Spleen (tissue), 11 donors: ENCODE measurements around the gene WFDC13. TPM values are rescaled to one million over a fixed set of nuclear protein-coding genes. Genes with fewer than 3 reads are reported as not detected.

Source experiments
- DNase-seq: peaks from one replicate; pipeline ENCODE4 v3.0.0-alpha.2; 2020
- H3K27ac ChIP-seq, 8 donors: fragments of 200-600 bp; sonication (generic) in 7 of 8; 1 replicate in 4 of 8; 2 replicates in 4 of 8; pipeline versions ENCODE4 v1.5.0 to v1.8.0; 2016 to 2021; ENCODE audit warnings: inconsistent platforms in 4 of 8, mild to moderate bottlenecking in 4 of 8, moderate library complexity in 1 of 8
- H3K27me3 ChIP-seq, 7 donors: fragments of 200-600 bp; sonication (generic) in 6 of 7; replicated peaks in 1 of 7; 1 replicate in 4 of 7; 2 replicates in 3 of 7; pipeline versions ENCODE4 v1.5.0 to v1.8.0; 2016 to 2021; ENCODE audit warnings: inconsistent platforms in 3 of 7, mild to moderate bottlenecking in 1 of 7
- H3K36me3 ChIP-seq, 6 donors: fragments of 200-600 bp; sonication (generic) in 5 of 6; 1 replicate in 4 of 6; 2 replicates in 2 of 6; pipeline versions ENCODE4 v1.5.0 to v1.8.0; 2016 to 2021; ENCODE audit warnings: inconsistent platforms in 2 of 6
- H3K4me1 ChIP-seq, 6 donors: fragments of 200-600 bp; sonication (generic) in 5 of 6; 1 replicate in 3 of 6; 2 replicates in 3 of 6; pipeline versions ENCODE4 v1.5.0 to v1.8.0; 2016 to 2021; ENCODE audit warnings: inconsistent platforms in 3 of 6
- H3K4me3 ChIP-seq, 8 donors: fragments of 200-600 bp; sonication (generic) in 7 of 8; 1 replicate in 4 of 8; 2 replicates in 4 of 8; pipeline versions ENCODE4 v1.5.0 to v1.8.0; 2016 to 2021; ENCODE audit warnings: inconsistent platforms in 4 of 8, mild to moderate bottlenecking in 4 of 8, moderate library complexity in 2 of 8
- H3K9me3 ChIP-seq, 8 donors: fragments of 200-600 bp; sonication (generic) in 7 of 8; 1 replicate in 4 of 8; 2 replicates in 4 of 8; pipeline versions ENCODE4 v1.5.0 to v1.8.0; 2016 to 2021; ENCODE audit warnings: inconsistent platforms in 4 of 8
- CTCF ChIP-seq, 11 experiments: fragments of 200-600 bp in 7 of 11; fragments of 450-650 bp in 4 of 11; sonication (generic) in 4 of 11; IDR thresholded peaks in 8 of 11; conservative IDR thresholded peaks in 3 of 11; 1 replicate in 7 of 11; 2 replicates in 4 of 11; pipeline versions ENCODE4 v1.4.0 to v1.8.0; 2016 to 2021; ENCODE audit warnings: antibody characterized with exemption in 11 of 11, inconsistent platforms in 4 of 11, mild to moderate bottlenecking in 1 of 11
- POLR2A ChIP-seq, 3 donors: fragments of 450-650 bp; IDR thresholded peaks; one replicate each; pipeline ENCODE4 v1.5.1; 2017; ENCODE audit warnings: antibody characterized with exemption in 3 of 3, mild to moderate bottlenecking in 1 of 3
- POLR2AphosphoS5 ChIP-seq, 3 donors: sonication (generic); formaldehyde crosslinking; IDR thresholded peaks; one replicate each; pipeline ENCODE4 v1.5.1; 2017; ENCODE audit warnings: antibody characterized with exemption in 3 of 3
- WGBS, 5 donors: extraction: QIAGEN DNeasy Blood & Tissue Kit in 3 of 5; methylation state at CpG; one replicate each; pipeline versions ENCODE4 v1.1.5 to v1.1.7; 2013 to 2018; 5-methylcytosine and 5-hydroxymethylcytosine counted together
- intact Hi-C: fragments of 100-400 bp; cut with DNase I; formaldehyde crosslinking; loops from one replicate; pipeline ENCODE4 v1.15.0; 2023; ENCODE audit warnings: low total_unique reads
- polyA plus RNA-seq, 3 donors: library from polyadenylated mRNA; stranded (reverse); fragments of 200-250 nt; gene quantifications; one replicate each; pipeline ENCODE4 v1.2.1, GENCODE V29; 2013
- total RNA-seq, 7 donors: library from RNA; depleted of rRNA in 3 of 7; stranded (reverse); fragments of >200 nt in 3 of 7; fragmentation: NEBNext Ultra II Directional in 4 of 7; extraction: Animal tissue kit (Norgen Biotek cat#: 25700) in 4 of 7; gene quantifications; one replicate each; pipeline versions ENCODE4 v1.1.0 to v1.2.1, GENCODE V29; 2016 to 2021
- donor health status: healthy with polysubstance abuse.
- donor health status: DM: no; HTN: no; CAD: no; lungs with moderate emphysema.
- donor health status: DM: no; HTN: no; CAD: no.
- donor health status: Bipolar disorder and iron deficiency.
- donor health status: healthy.
- donor health status: DM: no; HTN: no; CAD: no.
- donor health status: DM: yes; HTN: yes; CAD: no.

Gene WFDC13
- total and polyA plus RNA-seq, 10 donors, result not detected

- H3K36me3 ChIP-seq, result no peaks in the 10 kb centered on the region
- H3K4me1 ChIP-seq, result no peaks in the 10 kb centered on the region
- H3K27me3 ChIP-seq, result peaks cover 0 to 11% (median 0%) of the 10 kb centered on the region in 7 donors
- no peak for DNase-seq
- TF ChIP-seq POLR2A (IDR thresholded peaks at IDR 0.05) (no peak), POLR2AphosphoS5 (IDR thresholded peaks at IDR 0.05) (no peak), CTCF (IDR thresholded peaks at IDR 0.05 in 8 of 11, conservative IDR thresholded peaks at IDR 0.05 in 3 of 11) (no peak)
- intact Hi-C loops, result no loop called here
- H3K27ac ChIP-seq, result no peak overlapping the region
- H3K4me3 ChIP-seq, result no peak overlapping the region
- peaks cover 0 to 30% (median 20%) of the 10 kb centered on the region in 8 donors for H3K9me3 ChIP-seq
Observed at GRCh38 chr20:45732199-45732598, 30.4 kb downstream of the WFDC13 start.

- no peaks in the 10 kb centered on the region for H3K4me1 ChIP-seq
- WGBS, 5 donors, result 66 to 87% (median 80%) methylated on average over 7 to 8 of the region's 8 CpGs
- DNase-seq, result no peak
Observed at GRCh38 chr20:45735552-45735951, 33.7 kb downstream of the WFDC13 start.

DNA sequence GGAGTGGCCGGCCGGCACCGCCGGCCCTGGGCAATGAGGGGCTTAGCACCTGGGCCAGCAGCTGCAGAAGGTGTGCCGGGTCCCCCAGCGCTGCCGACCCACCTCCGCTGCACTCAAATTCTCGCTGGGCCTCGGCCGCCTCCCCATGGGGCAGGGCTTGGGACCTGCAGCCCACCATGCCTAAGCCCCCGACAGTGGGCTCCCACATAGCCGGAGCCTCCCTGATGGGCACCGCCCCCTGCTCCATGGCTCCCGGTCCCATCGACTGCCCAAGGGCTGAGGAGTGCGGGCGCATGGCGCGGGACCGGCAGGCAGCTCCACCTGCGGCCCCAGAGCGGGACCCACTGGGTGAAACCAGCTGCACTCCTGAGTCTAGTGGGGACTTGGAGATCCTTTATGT lies 34.1 kb downstream of the WFDC13 start:
- Histone ChIP-seq H3K27ac (no peak overlapping the region), H3K27me3 (peaks cover 0 to 11% (median 0%) of the 10 kb centered on the region in 7 donors), H3K36me3 (no peaks in the 10 kb centered on the region), H3K4me3 (no peak overlapping the region), H3K4me1 (no peaks in the 10 kb centered on the region), H3K9me3 (peaks cover 0 to 28% (median 20%) of the 10 kb centered on the region in 8 donors)
- 83 to 99% (median 93%) methylated on average over 6 to 23 of the region's 23 CpGs for WGBS, 5 donors
- no peak for TF ChIP-seq CTCF (IDR thresholded peaks at IDR 0.05 in 8 of 11, conservative IDR thresholded peaks at IDR 0.05 in 3 of 11)
- no peak for TF ChIP-seq POLR2AphosphoS5 (IDR thresholded peaks at IDR 0.05)
- TF ChIP-seq POLR2A (IDR thresholded peaks at IDR 0.05), result no peak
- DNase-seq, result no peak
- intact Hi-C loops, result no loop called here

More at GRCh38 chr20:45735552-45735951, 33.7 kb downstream of the WFDC13 start:
- H3K36me3 ChIP-seq, result no peaks in the 10 kb centered on the region
- peaks cover 0 to 30% (median 20%) of the 10 kb centered on the region in 8 donors for H3K9me3 ChIP-seq
- H3K4me3 ChIP-seq, result no peak overlapping the region
- no peak for TF ChIP-seq POLR2AphosphoS5 (IDR thresholded peaks at IDR 0.05)
- TF ChIP-seq CTCF (IDR thresholded peaks at IDR 0.05 in 8 of 11, conservative IDR thresholded peaks at IDR 0.05 in 3 of 11), result no peak
- TF ChIP-seq POLR2A (IDR thresholded peaks at IDR 0.05), result no peak
- H3K27ac ChIP-seq, result no peak overlapping the region
- H3K27me3 ChIP-seq, result peaks cover 0 to 11% (median 0%) of the 10 kb centered on the region in 7 donors
- intact Hi-C loops, result no loop called here

DNA sequence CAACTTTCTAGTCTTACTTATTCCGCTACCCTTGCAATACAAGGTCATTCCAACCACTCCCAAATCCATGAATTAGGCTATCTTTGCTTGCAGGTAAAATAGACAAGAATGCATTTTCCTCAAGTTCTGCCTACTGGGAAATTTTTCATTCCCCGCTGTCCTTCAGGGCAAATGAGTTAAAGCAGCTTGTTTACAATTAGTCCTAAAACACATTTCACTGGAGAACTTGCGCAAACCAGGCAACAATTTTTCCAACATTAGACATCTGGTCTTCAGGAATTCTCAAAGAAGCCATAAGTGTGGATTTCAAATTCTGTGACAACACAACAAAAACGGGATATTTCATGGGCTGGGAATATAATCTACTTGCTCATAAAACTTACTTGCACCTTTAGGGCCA lies 40.8 kb downstream of the WFDC13 start:
- Histone ChIP-seq H3K27ac (no peak overlapping the region), H3K4me1 (no peaks in the 10 kb centered on the region), H3K27me3 (no peaks in the 10 kb centered on the region), H3K4me3 (no peak overlapping the region), H3K9me3 (no peaks in the 10 kb centered on the region), H3K36me3 (no peaks in the 10 kb centered on the region)
- intact Hi-C loops, result no loop called here
- WGBS, 5 donors, result 83 to 90% (median 89%) methylated on average over 4 of the region's 4 CpGs
- no peak for TF ChIP-seq POLR2A (IDR thresholded peaks at IDR 0.05)
- no peak for TF ChIP-seq POLR2AphosphoS5 (IDR thresholded peaks at IDR 0.05)
- no peak for TF ChIP-seq CTCF (IDR thresholded peaks at IDR 0.05 in 8 of 11, conservative IDR thresholded peaks at IDR 0.05 in 3 of 11)
- DNase-seq, result no peak
